Endodermal cell (in vitro differentiated cells): ENCODE results near the gene RRAS. TPM values are rescaled to one million over a fixed set of nuclear protein-coding genes. Genes with fewer than 3 reads are reported as not detected.

Source experiments
- DNase-seq: peaks from one replicate; pipeline ENCODE4 v3.0.0-alpha.2; 2017
- H3K27ac ChIP-seq: 2 replicates; pipeline ENCODE4 v1.5.1; 2013; ENCODE audit warnings: mild to moderate bottlenecking, low read depth, low read length, moderate library complexity
- H3K27me3 ChIP-seq: 2 replicates; pipeline ENCODE4 v1.6.1; 2013; ENCODE audit warnings: mild to moderate bottlenecking, low read length, moderate library complexity; ENCODE audit not compliant: insufficient read depth, control insufficient read depth, poor library complexity, severe bottlenecking
- H3K36me3 ChIP-seq: 2 replicates; pipeline ENCODE4 v1.7.0; 2013; ENCODE audit warnings: mild to moderate bottlenecking, low read length, moderate library complexity; ENCODE audit not compliant: control insufficient read depth, insufficient read depth
- H3K4me1 ChIP-seq: one replicate; pipeline ENCODE4 v1.7.0; 2013; ENCODE audit warnings: low read length; ENCODE audit not compliant: control insufficient read depth, insufficient read depth
- H3K4me3 ChIP-seq: 2 replicates; pipeline ENCODE4 v1.5.1; 2013; ENCODE audit warnings: mild to moderate bottlenecking, low read length, moderate library complexity
- H3K9ac ChIP-seq: 2 replicates; pipeline ENCODE4 v1.6.1; 2013; ENCODE audit warnings: mild to moderate bottlenecking, low read length, moderate library complexity; ENCODE audit not compliant: poor library complexity, severe bottlenecking; ENCODE audit errors: extremely low read depth
- H3K9me3 ChIP-seq: 2 replicates; pipeline ENCODE4 v1.6.1; 2013; ENCODE audit warnings: mild to moderate bottlenecking, low read length, moderate library complexity; ENCODE audit not compliant: control insufficient read depth
- H3K27ac Mint-ChIP-seq: 2 replicates; pipeline ENCODE4 v1.8.0; 2020; ENCODE audit warnings: mixed read lengths
- H3K27me3 Mint-ChIP-seq: 2 replicates; pipeline ENCODE4 v1.8.0; 2021; ENCODE audit warnings: mild to moderate bottlenecking, mixed read lengths; ENCODE audit not compliant: insufficient read depth
- H3K36me3 Mint-ChIP-seq: 2 replicates; pipeline ENCODE4 v1.8.0; 2020; ENCODE audit warnings: low read depth, mixed read lengths
- H3K4me1 Mint-ChIP-seq: 2 replicates; pipeline ENCODE4 v1.8.0; 2020; ENCODE audit warnings: mixed read lengths
- H3K4me3 Mint-ChIP-seq: 2 replicates; pipeline ENCODE4 v1.8.0; 2020; ENCODE audit warnings: mild to moderate bottlenecking, moderate library complexity, mixed read lengths
- H3K9me3 Mint-ChIP-seq: 2 replicates; pipeline ENCODE4 v1.8.0; 2020; ENCODE audit warnings: mild to moderate bottlenecking, mixed read lengths
- WGBS, 2 experiments: methylation state at CpG; one replicate each; pipeline versions ENCODE4 v1.1.5 to v1.1.7; 2013; ENCODE audit warnings: missing lambda C conversion rate in 2 of 2, mixed read lengths in 1 of 2; ENCODE audit not compliant: insufficient coverage in 1 of 2, insufficient read length in 1 of 2; 5-methylcytosine and 5-hydroxymethylcytosine counted together
- total RNA-seq, 2 donors: library from RNA; stranded (reverse); fragmentation: NEBNext Ultra II Directional in 1 of 2; extraction: Animal tissue kit (Norgen Biotek cat#: 25700) in 1 of 2; gene quantifications; 2 replicates in 1 of 2; 3 replicates in 1 of 2; pipeline ENCODE4 v1.2.1, GENCODE V29; 2021
- TF ChIP-seq, protein P1 (sequence below): fragments of 200-600 bp; sonication (generic); conservative IDR thresholded peaks from 2 replicates; pipeline ENCODE4 v1.5.0; 2021; ENCODE audit warnings: antibody characterized with exemption, mild to moderate bottlenecking

RRAS gene
- total RNA-seq, 2 donors from 2014 or later: 5.8 to 7.3 TPM

DNA sequence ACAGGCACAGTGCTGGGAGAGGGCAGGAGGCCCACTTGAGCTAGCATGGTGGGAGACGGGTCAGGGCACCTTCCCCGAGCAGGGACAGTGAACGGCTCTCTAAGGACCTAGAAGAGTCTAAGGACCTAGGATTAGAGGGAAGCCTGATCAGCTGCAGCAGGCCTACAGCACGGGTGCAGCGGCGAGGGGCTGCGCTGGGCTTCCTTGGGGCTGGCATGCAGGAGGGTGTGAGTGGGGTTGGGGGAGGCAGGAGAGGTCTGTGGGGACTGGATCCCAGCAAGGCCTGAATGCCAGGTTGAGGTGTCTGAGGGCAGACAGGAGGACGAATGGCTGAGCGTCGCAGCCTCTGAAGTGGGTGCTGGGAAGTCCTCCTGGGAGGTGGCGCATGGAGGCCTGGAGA, 5.6 kb upstream of the RRAS start:
- Histone ChIP-seq H3K9ac (no peak overlapping the region), H3K36me3 (peaks cover 58% of the 10 kb centered on the region), H3K4me3 (no peak overlapping the region), H3K4me1 (peaks cover 4% of the 10 kb centered on the region), H3K27me3 (no peaks in the 10 kb centered on the region), H3K9me3 (no peaks in the 10 kb centered on the region), H3K27ac (no peak overlapping the region)
- TF ChIP-seq, protein P1, sequence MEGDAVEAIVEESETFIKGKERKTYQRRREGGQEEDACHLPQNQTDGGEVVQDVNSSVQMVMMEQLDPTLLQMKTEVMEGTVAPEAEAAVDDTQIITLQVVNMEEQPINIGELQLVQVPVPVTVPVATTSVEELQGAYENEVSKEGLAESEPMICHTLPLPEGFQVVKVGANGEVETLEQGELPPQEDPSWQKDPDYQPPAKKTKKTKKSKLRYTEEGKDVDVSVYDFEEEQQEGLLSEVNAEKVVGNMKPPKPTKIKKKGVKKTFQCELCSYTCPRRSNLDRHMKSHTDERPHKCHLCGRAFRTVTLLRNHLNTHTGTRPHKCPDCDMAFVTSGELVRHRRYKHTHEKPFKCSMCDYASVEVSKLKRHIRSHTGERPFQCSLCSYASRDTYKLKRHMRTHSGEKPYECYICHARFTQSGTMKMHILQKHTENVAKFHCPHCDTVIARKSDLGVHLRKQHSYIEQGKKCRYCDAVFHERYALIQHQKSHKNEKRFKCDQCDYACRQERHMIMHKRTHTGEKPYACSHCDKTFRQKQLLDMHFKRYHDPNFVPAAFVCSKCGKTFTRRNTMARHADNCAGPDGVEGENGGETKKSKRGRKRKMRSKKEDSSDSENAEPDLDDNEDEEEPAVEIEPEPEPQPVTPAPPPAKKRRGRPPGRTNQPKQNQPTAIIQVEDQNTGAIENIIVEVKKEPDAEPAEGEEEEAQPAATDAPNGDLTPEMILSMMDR: no peak
- Mint-ChIP-seq H3K4me1 (peaks cover 27% of the 10 kb centered on the region), H3K9me3 (no peaks in the 10 kb centered on the region), H3K27me3 (no peaks in the 10 kb centered on the region), H3K27ac (peak overlapping the region; percentile 74), H3K36me3 (peaks cover 41% of the 10 kb centered on the region), H3K4me3 (no peak overlapping the region)
- WGBS, 2 experiments: 97 to 98% methylated on average over 7 to 11 of the region's 11 CpGs
- DNase-seq: no peak

DNA sequence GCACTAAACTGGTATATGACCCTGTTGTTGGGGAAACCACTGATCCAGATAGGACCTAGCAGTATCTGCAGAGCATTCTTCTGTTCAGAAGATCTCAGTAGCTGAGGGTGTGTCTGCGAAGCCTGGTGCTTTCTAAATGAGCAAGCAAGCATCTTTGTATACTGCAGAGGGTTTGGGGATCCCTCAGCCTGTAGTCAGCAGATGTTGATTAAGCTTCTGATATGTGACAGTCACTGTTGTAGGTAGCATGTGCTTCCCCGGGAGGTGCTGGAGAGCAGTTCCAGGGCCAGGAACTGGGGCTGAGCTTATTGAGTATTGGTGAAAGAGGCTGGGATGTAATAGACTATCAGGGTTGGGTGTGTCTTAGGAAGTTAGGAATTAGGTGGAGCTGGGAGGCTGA, 3.5 kb upstream of the RRAS start:
- Histone ChIP-seq H3K9ac (no peak overlapping the region), H3K27ac (no peak overlapping the region), H3K9me3 (no peaks in the 10 kb centered on the region), H3K27me3 (no peaks in the 10 kb centered on the region), H3K4me3 (peak overlapping the region; percentile 97), H3K4me1 (peaks cover 4% of the 10 kb centered on the region), H3K36me3 (peaks cover 42% of the 10 kb centered on the region)
- H3K4me3 Mint-ChIP-seq: peak overlapping the region; percentile 99
- H3K27me3 Mint-ChIP-seq: peaks cover 11% of the 10 kb centered on the region
- peaks cover 39% of the 10 kb centered on the region for H3K4me1 Mint-ChIP-seq
- no peaks in the 10 kb centered on the region for H3K9me3 Mint-ChIP-seq
- peaks cover 30% of the 10 kb centered on the region for H3K36me3 Mint-ChIP-seq
- WGBS, 2 experiments: 86 to 100% methylated on average over 1 to 2 of the region's 2 CpGs
- H3K27ac Mint-ChIP-seq: peak overlapping the region; percentile 29
- TF ChIP-seq, protein P1: no peak
- DNase-seq: no peak

DNA sequence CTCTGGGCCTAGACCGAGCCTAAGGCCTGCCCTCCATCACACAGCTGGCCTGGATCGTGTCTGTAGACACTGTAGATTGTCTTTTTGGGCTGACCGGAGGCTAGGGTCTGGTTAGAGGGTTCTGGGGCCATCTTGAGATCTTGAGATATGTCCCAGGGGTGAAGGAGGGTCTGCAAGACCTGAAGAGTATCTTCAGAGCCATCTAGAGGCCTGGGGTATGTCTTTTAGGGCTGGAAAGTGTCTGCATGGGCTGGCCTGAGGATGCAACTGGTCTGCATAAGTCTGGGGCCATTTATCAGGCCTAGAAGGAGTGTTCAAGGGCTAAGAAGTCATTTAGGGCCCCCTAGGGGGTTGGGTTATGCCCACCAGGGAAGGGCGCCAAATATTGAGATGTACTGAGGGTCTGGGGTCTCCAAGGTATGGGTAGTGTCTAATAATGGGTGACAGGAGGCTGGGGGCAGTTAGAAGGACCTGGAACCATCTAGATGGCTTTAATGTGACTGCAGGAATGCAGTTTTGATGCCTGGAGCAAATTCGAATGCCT, 2.6 kb upstream of the RRAS start:
- Mint-ChIP-seq H3K4me1 (peaks cover 43% of the 10 kb centered on the region), H3K9me3 (no peaks in the 10 kb centered on the region), H3K4me3 (peak overlapping the region; percentile 99), H3K36me3 (peaks cover 30% of the 10 kb centered on the region), H3K27me3 (peaks cover 13% of the 10 kb centered on the region), H3K27ac (peak overlapping the region; percentile 98)
- Histone ChIP-seq H3K9ac (peak overlapping the region; percentile 95), H3K27me3 (no peaks in the 10 kb centered on the region), H3K4me3 (peak overlapping the region; percentile 97), H3K27ac (peak overlapping the region; percentile 82), H3K4me1 (peaks cover 4% of the 10 kb centered on the region), H3K36me3 (peaks cover 34% of the 10 kb centered on the region), H3K9me3 (no peaks in the 10 kb centered on the region)
- TF ChIP-seq, protein P1: no peak
- no peak for DNase-seq
- WGBS, 2 experiments: 10 to 18% methylated on average over 4 to 5 of the region's 5 CpGs
